OCI-LY3 (cell line): ENCODE results near the gene COX7A2.

Experiments used
- EZH2phosphoT487 ChIP-seq: fragments of 200-600 bp; shearing (Covaris generic); IDR thresholded peaks from 2 replicates; pipeline ENCODE4 v1.6.1; 2018; ENCODE audit warnings: antibody characterized with exemption, mixed run types, low read depth
- TF ChIP-seq, protein P1 (sequence below): fragments of 200-600, 300-600 bp; sonication (generic); IDR thresholded peaks from 2 replicates; pipeline ENCODE4 v1.5.1; 2014; ENCODE audit warnings: antibody characterized with exemption, low read length, low read depth

DNA sequence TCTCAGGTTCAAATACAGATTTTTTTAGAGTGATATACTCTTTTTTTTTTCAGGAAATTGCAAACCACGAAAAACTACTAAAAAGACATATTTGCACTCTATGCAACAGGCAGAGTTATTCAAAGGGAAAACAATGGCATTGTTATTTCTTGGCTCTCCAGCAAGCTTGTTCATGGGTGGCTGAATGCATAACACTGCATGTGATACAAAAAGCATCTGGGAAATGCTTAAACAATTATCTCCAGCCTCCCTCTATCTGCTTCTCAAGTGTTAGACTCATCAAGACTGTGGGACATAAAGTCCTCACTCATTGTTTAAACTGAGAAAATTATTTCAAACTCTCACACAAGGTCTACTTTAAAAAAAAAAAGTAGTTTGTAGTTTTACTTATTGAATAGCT is 30.5 kb downstream of the COX7A2 start:
- TF ChIP-seq, protein P1, sequence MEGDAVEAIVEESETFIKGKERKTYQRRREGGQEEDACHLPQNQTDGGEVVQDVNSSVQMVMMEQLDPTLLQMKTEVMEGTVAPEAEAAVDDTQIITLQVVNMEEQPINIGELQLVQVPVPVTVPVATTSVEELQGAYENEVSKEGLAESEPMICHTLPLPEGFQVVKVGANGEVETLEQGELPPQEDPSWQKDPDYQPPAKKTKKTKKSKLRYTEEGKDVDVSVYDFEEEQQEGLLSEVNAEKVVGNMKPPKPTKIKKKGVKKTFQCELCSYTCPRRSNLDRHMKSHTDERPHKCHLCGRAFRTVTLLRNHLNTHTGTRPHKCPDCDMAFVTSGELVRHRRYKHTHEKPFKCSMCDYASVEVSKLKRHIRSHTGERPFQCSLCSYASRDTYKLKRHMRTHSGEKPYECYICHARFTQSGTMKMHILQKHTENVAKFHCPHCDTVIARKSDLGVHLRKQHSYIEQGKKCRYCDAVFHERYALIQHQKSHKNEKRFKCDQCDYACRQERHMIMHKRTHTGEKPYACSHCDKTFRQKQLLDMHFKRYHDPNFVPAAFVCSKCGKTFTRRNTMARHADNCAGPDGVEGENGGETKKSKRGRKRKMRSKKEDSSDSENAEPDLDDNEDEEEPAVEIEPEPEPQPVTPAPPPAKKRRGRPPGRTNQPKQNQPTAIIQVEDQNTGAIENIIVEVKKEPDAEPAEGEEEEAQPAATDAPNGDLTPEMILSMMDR = no peak
- no peak for TF ChIP-seq EZH2phosphoT487
